ENCODE data around the gene DIO3.

- TF ChIP-seq CTCF (IDR thresholded peaks at IDR 0.05) (peak; percentile 79), POLR2AphosphoS5 (IDR thresholded peaks at IDR 0.05; ENCODE audit: low read depth, low read length) (no peak)
Observed at GRCh38 chr14:101559624-101560533, 1.4 kb upstream of the DIO3 start.
